ENCODE measurements around the gene CAPRIN1. TPM values are rescaled to one million over a fixed set of nuclear protein-coding genes. Genes with fewer than 3 reads are reported as not detected.

Gene CAPRIN1
- total RNA-seq, 4 donors from 2014 or later: 131 to 207 (median 146) TPM

- TF ChIP-seq CTCF (IDR thresholded peaks at IDR 0.05; ENCODE audit: low read depth): no peak
Measured at GRCh38 chr11:34026432-34026831, 25.1 kb upstream of the CAPRIN1 start.

GRCh38 chr11:34027516-34028408, 23.8 kb upstream of the CAPRIN1 start:
- no peak for TF ChIP-seq CTCF (IDR thresholded peaks at IDR 0.05; ENCODE audit: low read depth)

- no peak for TF ChIP-seq CTCF (IDR thresholded peaks at IDR 0.05; ENCODE audit: low read depth)
Measured at GRCh38 chr11:34028425-34028824, 23.1 kb upstream of the CAPRIN1 start.

GRCh38 chr11:34029176-34029575, 22.4 kb upstream of the CAPRIN1 start:
- TF ChIP-seq CTCF (IDR thresholded peaks at IDR 0.05; ENCODE audit: low read depth): no peak

GRCh38 chr11:34030382-34030781, 21.1 kb upstream of the CAPRIN1 start:
- no peak for TF ChIP-seq CTCF (IDR thresholded peaks at IDR 0.05; ENCODE audit: low read depth)

GRCh38 chr11:34033399-34033798, 18.1 kb upstream of the CAPRIN1 start:
- no peak for TF ChIP-seq CTCF (IDR thresholded peaks at IDR 0.05; ENCODE audit: low read depth)

GRCh38 chr11:34034053-34034452, 17.5 kb upstream of the CAPRIN1 start:
- no peak for TF ChIP-seq CTCF (IDR thresholded peaks at IDR 0.05; ENCODE audit: low read depth)

Data from subcutaneous adipose tissue (tissue), 4 donors.